Measurements from ENCODE around the gene MED10. TPM values are rescaled to one million over a fixed set of nuclear protein-coding genes. Genes with fewer than 3 reads are reported as not detected.

Gene MED10
- total RNA-seq, 1 donor from 2014 or later, result 49.3 TPM

DNA sequence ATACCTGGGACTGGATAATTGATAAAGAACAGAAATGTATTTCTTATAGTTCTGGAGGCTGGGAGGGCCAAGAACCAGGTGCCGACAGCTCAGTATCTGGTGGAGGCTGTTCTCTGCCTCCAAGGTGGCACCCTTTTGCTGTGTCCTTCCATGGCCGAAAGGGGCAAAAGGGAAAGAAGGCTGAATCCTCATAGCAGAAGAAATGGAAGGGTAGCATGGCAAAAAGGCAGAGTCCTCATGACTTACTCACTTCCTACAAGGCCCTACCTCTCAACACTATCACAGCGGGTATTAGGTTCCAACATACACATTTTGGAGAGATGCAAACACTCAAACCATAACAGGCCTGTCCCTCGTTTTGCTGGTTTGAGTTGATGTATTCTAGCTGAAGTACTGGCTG is 25.1 kb upstream of the MED10 start:
- no peaks in the 10 kb centered on the region for H3K9me3 ChIP-seq (ENCODE audit: insufficient read depth, low read depth, low read length)
- peaks cover 1% of the 10 kb centered on the region for H3K9me3 Mint-ChIP-seq (ENCODE audit: unreplicated experiment)
- no peaks in the 10 kb centered on the region for H4K20me1 ChIP-seq (ENCODE audit: insufficient read depth, low read length)
- H3K27me3 ChIP-seq (ENCODE audit: insufficient read depth, low read length), result no peaks in the 10 kb centered on the region
- FAIRE-seq (no peak), DNase-seq (ENCODE audit: low read depth) (no peak)
- H3K4me1 Mint-ChIP-seq (ENCODE audit: low read depth, unreplicated experiment), result peaks cover 37% of the 10 kb centered on the region
- H3K9ac ChIP-seq (ENCODE audit: low read length), result no peak overlapping the region
- H3K4me3 Mint-ChIP-seq (ENCODE audit: unreplicated experiment), result no peak overlapping the region
- peaks cover 11% of the 10 kb centered on the region for H3K27me3 Mint-ChIP-seq (ENCODE audit: low read depth, unreplicated experiment)
- no peaks in the 10 kb centered on the region for H3K4me1 ChIP-seq (ENCODE audit: insufficient read depth, low read length)
- H3K27ac Mint-ChIP-seq (ENCODE audit: unreplicated experiment), result no peak overlapping the region
- no peaks in the 10 kb centered on the region for H3K79me2 ChIP-seq (ENCODE audit: insufficient read depth, low read length)
- no peaks in the 10 kb centered on the region for H3K36me3 Mint-ChIP-seq (ENCODE audit: low read depth, unreplicated experiment)
- H3K4me3 ChIP-seq (ENCODE audit: insufficient read depth, low read depth, low read length), result no peak overlapping the region
- H3K36me3 ChIP-seq (ENCODE audit: insufficient read depth, low read length), result no peaks in the 10 kb centered on the region
- H2AFZ ChIP-seq (ENCODE audit: low read depth, low read length), result no peak overlapping the region
- H3K27ac ChIP-seq (ENCODE audit: low read depth, low read length), result no peak overlapping the region
- TF ChIP-seq, protein P1, sequence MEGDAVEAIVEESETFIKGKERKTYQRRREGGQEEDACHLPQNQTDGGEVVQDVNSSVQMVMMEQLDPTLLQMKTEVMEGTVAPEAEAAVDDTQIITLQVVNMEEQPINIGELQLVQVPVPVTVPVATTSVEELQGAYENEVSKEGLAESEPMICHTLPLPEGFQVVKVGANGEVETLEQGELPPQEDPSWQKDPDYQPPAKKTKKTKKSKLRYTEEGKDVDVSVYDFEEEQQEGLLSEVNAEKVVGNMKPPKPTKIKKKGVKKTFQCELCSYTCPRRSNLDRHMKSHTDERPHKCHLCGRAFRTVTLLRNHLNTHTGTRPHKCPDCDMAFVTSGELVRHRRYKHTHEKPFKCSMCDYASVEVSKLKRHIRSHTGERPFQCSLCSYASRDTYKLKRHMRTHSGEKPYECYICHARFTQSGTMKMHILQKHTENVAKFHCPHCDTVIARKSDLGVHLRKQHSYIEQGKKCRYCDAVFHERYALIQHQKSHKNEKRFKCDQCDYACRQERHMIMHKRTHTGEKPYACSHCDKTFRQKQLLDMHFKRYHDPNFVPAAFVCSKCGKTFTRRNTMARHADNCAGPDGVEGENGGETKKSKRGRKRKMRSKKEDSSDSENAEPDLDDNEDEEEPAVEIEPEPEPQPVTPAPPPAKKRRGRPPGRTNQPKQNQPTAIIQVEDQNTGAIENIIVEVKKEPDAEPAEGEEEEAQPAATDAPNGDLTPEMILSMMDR (IDR thresholded peaks at IDR 0.05; ENCODE audit: insufficient read depth, low read depth, low read length), result no peak
- TF ChIP-seq EZH2 (IDR thresholded peaks at IDR 0.05; ENCODE audit: insufficient read depth, low read length), result no peak
- no peak overlapping the region for H3K4me2 ChIP-seq (ENCODE audit: low read length)

DNA sequence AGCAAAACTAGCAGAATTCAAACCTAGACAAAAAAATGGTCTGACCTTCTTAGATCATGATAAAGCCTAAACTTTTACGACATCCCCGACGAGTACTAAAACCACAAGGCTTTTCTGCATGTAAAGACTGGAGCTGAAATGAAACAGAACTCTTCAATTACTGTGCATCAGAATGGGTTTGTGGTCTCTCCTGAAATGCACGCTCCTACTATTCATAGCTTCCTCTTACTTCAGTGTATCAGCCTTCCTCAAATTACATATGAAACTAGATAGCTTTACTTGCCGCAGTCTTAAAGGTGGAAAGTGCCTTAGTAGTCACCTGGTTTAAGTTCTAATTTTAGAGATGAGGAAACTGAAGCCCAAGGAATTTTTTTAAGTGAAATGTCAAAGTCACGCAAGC is 24.6 kb upstream of the MED10 start:
- H3K27me3 Mint-ChIP-seq (ENCODE audit: low read depth, unreplicated experiment), result peaks cover 10% of the 10 kb centered on the region
- Histone ChIP-seq H3K27me3 (ENCODE audit: insufficient read depth, low read length) (no peaks in the 10 kb centered on the region), H3K9me3 (ENCODE audit: insufficient read depth, low read depth, low read length) (no peaks in the 10 kb centered on the region), H3K9ac (ENCODE audit: low read length) (no peak overlapping the region), H2AFZ (ENCODE audit: low read depth, low read length) (no peak overlapping the region), H3K4me2 (ENCODE audit: low read length) (no peak overlapping the region), H4K20me1 (ENCODE audit: insufficient read depth, low read length) (no peaks in the 10 kb centered on the region), H3K79me2 (ENCODE audit: insufficient read depth, low read length) (no peaks in the 10 kb centered on the region), H3K4me1 (ENCODE audit: insufficient read depth, low read length) (no peaks in the 10 kb centered on the region), H3K27ac (ENCODE audit: low read depth, low read length) (no peak overlapping the region), H3K4me3 (ENCODE audit: insufficient read depth, low read depth, low read length) (no peak overlapping the region), H3K36me3 (ENCODE audit: insufficient read depth, low read length) (no peaks in the 10 kb centered on the region)
- TF ChIP-seq EZH2 (IDR thresholded peaks at IDR 0.05; ENCODE audit: insufficient read depth, low read length), result no peak
- TF ChIP-seq, protein P1 (IDR thresholded peaks at IDR 0.05; ENCODE audit: insufficient read depth, low read depth, low read length), result no peak
- peak; percentile 29 for DNase-seq (ENCODE audit: low read depth)
- FAIRE-seq, result no peak
- H3K36me3 Mint-ChIP-seq (ENCODE audit: low read depth, unreplicated experiment), result no peaks in the 10 kb centered on the region
- peak overlapping the region; percentile 75 for H3K27ac Mint-ChIP-seq (ENCODE audit: unreplicated experiment)
- no peaks in the 10 kb centered on the region for H3K9me3 Mint-ChIP-seq (ENCODE audit: unreplicated experiment)
- no peak overlapping the region for H3K4me3 Mint-ChIP-seq (ENCODE audit: unreplicated experiment)
- peaks cover 33% of the 10 kb centered on the region for H3K4me1 Mint-ChIP-seq (ENCODE audit: low read depth, unreplicated experiment)

DNA sequence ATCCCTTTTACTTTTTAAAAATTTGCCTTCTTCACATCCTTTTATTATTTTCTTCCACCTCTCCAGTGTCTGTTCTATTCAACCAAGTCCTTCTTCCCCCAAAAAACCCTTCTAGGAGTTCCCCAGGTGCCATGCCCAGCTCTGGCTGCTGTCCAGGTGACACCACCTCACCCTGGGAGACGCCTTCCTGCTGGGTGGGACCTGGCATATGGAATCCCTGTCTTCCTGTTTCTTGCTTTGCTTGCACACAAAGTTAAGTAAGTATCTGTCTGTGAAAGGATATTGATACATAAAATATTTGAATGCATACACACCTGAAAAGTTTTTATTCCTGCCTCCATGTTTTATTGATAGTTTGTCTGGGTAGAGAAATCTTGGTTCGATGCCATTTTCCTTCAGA is 23.1 kb upstream of the MED10 start:
- H3K79me2 ChIP-seq (ENCODE audit: insufficient read depth, low read length), result no peaks in the 10 kb centered on the region

More for the DNA sequence above, 23.1 kb upstream of the MED10 start:
- Histone ChIP-seq H3K4me3 (ENCODE audit: insufficient read depth, low read depth, low read length) (no peak overlapping the region), H3K36me3 (ENCODE audit: insufficient read depth, low read length) (no peaks in the 10 kb centered on the region), H3K4me1 (ENCODE audit: insufficient read depth, low read length) (no peaks in the 10 kb centered on the region), H4K20me1 (ENCODE audit: insufficient read depth, low read length) (no peaks in the 10 kb centered on the region), H3K9ac (ENCODE audit: low read length) (no peak overlapping the region), H2AFZ (ENCODE audit: low read depth, low read length) (no peak overlapping the region), H3K4me2 (ENCODE audit: low read length) (no peak overlapping the region), H3K27me3 (ENCODE audit: insufficient read depth, low read length) (no peaks in the 10 kb centered on the region), H3K27ac (ENCODE audit: low read depth, low read length) (no peak overlapping the region), H3K9me3 (ENCODE audit: insufficient read depth, low read depth, low read length) (no peaks in the 10 kb centered on the region)
- TF ChIP-seq, protein P1 (IDR thresholded peaks at IDR 0.05; ENCODE audit: insufficient read depth, low read depth, low read length), result no peak
- TF ChIP-seq EZH2 (IDR thresholded peaks at IDR 0.05; ENCODE audit: insufficient read depth, low read length), result no peak
- Mint-ChIP-seq H3K4me3 (ENCODE audit: unreplicated experiment) (no peak overlapping the region), H3K27me3 (ENCODE audit: low read depth, unreplicated experiment) (peaks cover 10% of the 10 kb centered on the region), H3K9me3 (ENCODE audit: unreplicated experiment) (peaks cover 3% of the 10 kb centered on the region), H3K4me1 (ENCODE audit: low read depth, unreplicated experiment) (peaks cover 27% of the 10 kb centered on the region), H3K36me3 (ENCODE audit: low read depth, unreplicated experiment) (no peaks in the 10 kb centered on the region), H3K27ac (ENCODE audit: unreplicated experiment) (no peak overlapping the region)
- DNase-seq (ENCODE audit: low read depth) (no peak), FAIRE-seq (no peak)
